Lower lobe of right lung (tissue), 2 donors: Measurements from ENCODE around the gene METTL8. TPM values are rescaled to one million over a fixed set of nuclear protein-coding genes. Genes with fewer than 3 reads are reported as not detected.

Experiments used
- ATAC-seq, 2 donors: fragments of 200-7000 bp; cut with Tn5 transposase; one replicate each; pipeline ENCODE4 v1.9.1; 2020 to 2022; ENCODE audit warnings: mild to moderate bottlenecking in 2 of 2, moderate library complexity in 2 of 2
- DNase-seq: peaks from one replicate; pipeline ENCODE4 v3.0.0-alpha.2; 2020
- H3K27ac ChIP-seq: fragments of 200-600 bp; one replicate; pipeline ENCODE4 v1.8.0; 2022
- H3K27me3 ChIP-seq: fragments of 200-600 bp; one replicate; pipeline ENCODE4 v1.8.0; 2022; ENCODE audit warnings: low read depth
- H3K36me3 ChIP-seq: fragments of 200-600 bp; one replicate; pipeline ENCODE4 v1.8.0; 2022; ENCODE audit warnings: mild to moderate bottlenecking
- H3K4me1 ChIP-seq: fragments of 200-600 bp; one replicate; pipeline ENCODE4 v1.8.0; 2022
- H3K4me3 ChIP-seq: fragments of 200-600 bp; one replicate; pipeline ENCODE4 v1.8.0; 2022; ENCODE audit warnings: mild to moderate bottlenecking
- H3K9me3 ChIP-seq: fragments of 200-600 bp; one replicate; pipeline ENCODE4 v1.8.0; 2022
- intact Hi-C: fragments of 100-400 bp; cut with DNase I; formaldehyde crosslinking; loops from one replicate; pipeline ENCODE4 v1.11.0; 2022
- total RNA-seq: library from RNA; stranded (reverse); fragmentation: NEBNext Ultra II Directional; extraction: Animal tissue kit (Norgen Biotek cat#: 25700); gene quantifications from one replicate; pipeline ENCODE4 v1.2.1, GENCODE V29; 2021
- TF ChIP-seq, protein P1 (sequence below): fragments of 200-600 bp; IDR thresholded peaks from one replicate; pipeline ENCODE4 v1.8.0; 2022; ENCODE audit warnings: antibody characterized with exemption, mild to moderate bottlenecking
- donor health status: DM: no; HTN: yes; CAD: no; lungs with severe emphysema.

METTL8 gene
- total RNA-seq, 1 donor from 2014 or later = 12.9 TPM

DNA sequence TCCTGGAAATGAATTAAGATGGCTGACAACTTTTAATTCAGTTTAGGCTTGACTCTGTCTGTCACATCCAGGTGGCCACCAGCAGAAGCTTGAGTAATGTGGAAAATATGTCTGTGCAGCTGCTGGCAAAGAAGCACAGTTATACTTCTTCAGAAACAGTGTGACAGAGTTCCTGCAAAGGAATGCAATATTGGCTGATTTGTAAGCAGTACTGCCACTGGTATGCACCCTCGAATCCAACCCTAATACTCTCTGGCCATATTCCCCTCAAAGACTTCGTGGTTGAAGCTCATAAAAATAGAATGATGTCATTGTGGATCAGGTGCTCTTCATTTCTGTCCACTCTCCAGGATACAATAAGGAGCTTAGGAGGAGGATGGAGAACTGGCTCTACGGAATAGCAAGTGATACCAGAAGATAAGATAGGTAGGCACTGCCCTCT is 86.2 kb downstream of the METTL8 start:
- Histone ChIP-seq H3K4me1 (peaks cover 14% of the 10 kb centered on the region), H3K36me3 (no peaks in the 10 kb centered on the region), H3K27ac (no peak overlapping the region), H3K27me3 (no peaks in the 10 kb centered on the region), H3K4me3 (no peak overlapping the region), H3K9me3 (no peaks in the 10 kb centered on the region)
- TF ChIP-seq, protein P1, sequence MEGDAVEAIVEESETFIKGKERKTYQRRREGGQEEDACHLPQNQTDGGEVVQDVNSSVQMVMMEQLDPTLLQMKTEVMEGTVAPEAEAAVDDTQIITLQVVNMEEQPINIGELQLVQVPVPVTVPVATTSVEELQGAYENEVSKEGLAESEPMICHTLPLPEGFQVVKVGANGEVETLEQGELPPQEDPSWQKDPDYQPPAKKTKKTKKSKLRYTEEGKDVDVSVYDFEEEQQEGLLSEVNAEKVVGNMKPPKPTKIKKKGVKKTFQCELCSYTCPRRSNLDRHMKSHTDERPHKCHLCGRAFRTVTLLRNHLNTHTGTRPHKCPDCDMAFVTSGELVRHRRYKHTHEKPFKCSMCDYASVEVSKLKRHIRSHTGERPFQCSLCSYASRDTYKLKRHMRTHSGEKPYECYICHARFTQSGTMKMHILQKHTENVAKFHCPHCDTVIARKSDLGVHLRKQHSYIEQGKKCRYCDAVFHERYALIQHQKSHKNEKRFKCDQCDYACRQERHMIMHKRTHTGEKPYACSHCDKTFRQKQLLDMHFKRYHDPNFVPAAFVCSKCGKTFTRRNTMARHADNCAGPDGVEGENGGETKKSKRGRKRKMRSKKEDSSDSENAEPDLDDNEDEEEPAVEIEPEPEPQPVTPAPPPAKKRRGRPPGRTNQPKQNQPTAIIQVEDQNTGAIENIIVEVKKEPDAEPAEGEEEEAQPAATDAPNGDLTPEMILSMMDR = no peak
- peak in 1 of 2 donors; percentile 27 for ATAC-seq
- intact Hi-C loops = no loop called here
- DNase-seq = no peak

- TF ChIP-seq, protein P1 = no peak
- DNase-seq (no peak), ATAC-seq (no peak)
- Histone ChIP-seq H3K4me3 (no peak overlapping the region), H3K4me1 (peaks cover 14% of the 10 kb centered on the region), H3K27me3 (no peaks in the 10 kb centered on the region), H3K9me3 (no peaks in the 10 kb centered on the region), H3K36me3 (no peaks in the 10 kb centered on the region), H3K27ac (no peak overlapping the region)
- intact Hi-C loops = no loop called here
Measured at GRCh38 chr2:171346723-171347557, 86.8 kb downstream of the METTL8 start.

- no peak overlapping the region for H3K27ac ChIP-seq
- H3K9me3 ChIP-seq = no peaks in the 10 kb centered on the region
- no peaks in the 10 kb centered on the region for H3K36me3 ChIP-seq
- TF ChIP-seq, protein P1 = no peak
- no peaks in the 10 kb centered on the region for H3K27me3 ChIP-seq
- peaks cover 14% of the 10 kb centered on the region for H3K4me1 ChIP-seq
- H3K4me3 ChIP-seq = no peak overlapping the region
- DNase-seq (no peak), ATAC-seq (no peak)
- intact Hi-C loops = no loop called here
Measured at GRCh38 chr2:171345971-171346722, 87.6 kb downstream of the METTL8 start.

GRCh38 chr2:171344182-171344581 is 89.6 kb downstream of the METTL8 start:
- Histone ChIP-seq H3K9me3 (no peaks in the 10 kb centered on the region), H3K27me3 (no peaks in the 10 kb centered on the region), H3K36me3 (no peaks in the 10 kb centered on the region), H3K4me1 (peaks cover 14% of the 10 kb centered on the region), H3K27ac (no peak overlapping the region), H3K4me3 (no peak overlapping the region)
- ATAC-seq (no peak), DNase-seq (no peak)
- TF ChIP-seq, protein P1 = no peak
- intact Hi-C loops = no loop called here

- H3K4me3 ChIP-seq = no peak overlapping the region
- intact Hi-C loops = no loop called here
- ATAC-seq (no peak), DNase-seq (no peak)
- H3K27ac ChIP-seq = no peak overlapping the region
- TF ChIP-seq, protein P1 = no peak
- no peaks in the 10 kb centered on the region for H3K36me3 ChIP-seq
- no peaks in the 10 kb centered on the region for H3K27me3 ChIP-seq
- H3K4me1 ChIP-seq = peaks cover 8% of the 10 kb centered on the region
- no peaks in the 10 kb centered on the region for H3K9me3 ChIP-seq
Measured at GRCh38 chr2:171342067-171342413, 91.8 kb downstream of the METTL8 start.
